IMR-90 (cell line): Measurements from ENCODE around the gene MB. TPM values are rescaled to one million over a fixed set of nuclear protein-coding genes. Genes with fewer than 3 reads are reported as not detected.

Source experiments
- ATAC-seq: fragments of 200-7000 bp; cut with Tn5 transposase; 2 replicates; pipeline ENCODE4 v1.9.1; 2020; ENCODE audit warnings: low read depth, mild to moderate bottlenecking, moderate library complexity
- BruUV-seq: library from RNA; stranded (reverse); fragments of 400-500 nt; replicated peaks from 2 replicates; lab custom pipeline; 2021; lab: Mats Ljungman, UMichigan
- CTCF ChIA-PET: fragments of 300-600 bp; formaldehyde crosslinking; extraction: SDS; loops from one replicate; lab custom pipeline; 2021; ENCODE audit warnings: antibody characterized with exemption; lab: Yijun Ruan, JAX
- POLR2A ChIA-PET: fragments of 300-600 bp; sonication (Branson Sonifier 250); formaldehyde crosslinking; loops from one replicate; lab custom pipeline; 2022; ENCODE audit warnings: antibody characterized with exemption; ENCODE audit not compliant: unreplicated experiment; lab: Charles Lee
- DNase-seq: peaks from one replicate; pipeline ENCODE4 v3.0.0; 2013
- H2AFZ ChIP-seq: replicated peaks from 2 replicates; pipeline ENCODE3; 2013; ENCODE audit warnings: low read length, mild to moderate bottlenecking; ENCODE audit not compliant: poor library complexity
- H2AK5ac ChIP-seq: 2 replicates; pipeline ENCODE4 v1.6.1; 2013; ENCODE audit warnings: low read depth, low read length, inconsistent platforms
- H2AK9ac ChIP-seq: replicated peaks from 2 replicates; pipeline ENCODE3; 2013; ENCODE audit warnings: mild to moderate bottlenecking, low read depth, low read length, moderate library complexity; ENCODE audit not compliant: poor library complexity
- H2BK120ac ChIP-seq: 2 replicates; pipeline ENCODE4 v1.6.1; 2013; ENCODE audit warnings: low read depth, low read length, inconsistent platforms
- H2BK15ac ChIP-seq: 3 replicates; pipeline ENCODE4 v1.6.1; 2013; ENCODE audit warnings: low read depth, low read length, inconsistent platforms
- H2BK20ac ChIP-seq: 2 replicates; pipeline ENCODE4 v1.6.1; 2013; ENCODE audit warnings: low read depth, mild to moderate bottlenecking, inconsistent platforms, low read length, moderate library complexity
- H2BK5ac ChIP-seq: 2 replicates; pipeline ENCODE4 v1.6.1; 2013; ENCODE audit warnings: mild to moderate bottlenecking, low read depth, low read length, inconsistent platforms; ENCODE audit not compliant: poor library complexity, severe bottlenecking
- H3K14ac ChIP-seq: replicated peaks from 2 replicates; pipeline ENCODE4 v1.6.1; 2013; ENCODE audit warnings: low read depth, low read length, inconsistent platforms
- H3K18ac ChIP-seq: 2 replicates; pipeline ENCODE4 v1.6.1; 2013; ENCODE audit warnings: low read depth, low read length, control low read depth
- H3K23ac ChIP-seq: 2 replicates; pipeline ENCODE4 v1.6.1; 2013; ENCODE audit warnings: low read depth, low read length, inconsistent platforms
- H3K27ac ChIP-seq: 2 replicates; pipeline ENCODE4 v1.5.1; 2013; ENCODE audit warnings: mild to moderate bottlenecking, control low read depth, low read length; ENCODE audit not compliant: insufficient read depth
- H3K27me3 ChIP-seq: 2 replicates; pipeline ENCODE4 v1.6.1; 2013; ENCODE audit warnings: low read length; ENCODE audit not compliant: control insufficient read depth, insufficient read depth
- H3K36me3 ChIP-seq: 2 replicates; pipeline ENCODE4 v1.6.1; 2013; ENCODE audit warnings: low read length, mixed read lengths; ENCODE audit not compliant: control insufficient read depth, insufficient read depth
- H3K4ac ChIP-seq: 2 replicates; pipeline ENCODE4 v1.6.1; 2013; ENCODE audit warnings: low read depth, low read length, inconsistent platforms
- H3K4me1 ChIP-seq: 2 replicates; pipeline ENCODE4 v1.6.1; 2013; ENCODE audit warnings: low read length, mixed read lengths; ENCODE audit not compliant: control insufficient read depth, insufficient read depth
- H3K4me2 ChIP-seq: 2 replicates; pipeline ENCODE4 v1.6.1; 2013; ENCODE audit warnings: low read depth, mild to moderate bottlenecking, control low read depth, low read length, moderate library complexity
- H3K4me3 ChIP-seq: 2 replicates; pipeline ENCODE4 v1.5.1; 2013; ENCODE audit warnings: low read depth, mild to moderate bottlenecking, control low read depth, low read length, moderate library complexity; ENCODE audit not compliant: insufficient read depth
- H3K56ac ChIP-seq: 2 replicates; pipeline ENCODE4 v1.6.1; 2013; ENCODE audit warnings: low read length, inconsistent platforms; ENCODE audit not compliant: insufficient read depth; ENCODE audit errors: extremely low read depth
- H3K79me1 ChIP-seq, 2 experiments: 2 replicates each; pipeline ENCODE4 v1.6.1; 2013; ENCODE audit warnings: low read length in 2 of 2, inconsistent platforms in 1 of 2, low read depth in 1 of 2
- H3K9ac ChIP-seq: 2 replicates; pipeline ENCODE4 v1.6.1; 2013; ENCODE audit warnings: low read depth, low read length, control low read depth
- H3K9me1 ChIP-seq: 2 replicates; pipeline ENCODE4 v1.6.1; 2013; ENCODE audit warnings: low read length, inconsistent platforms; ENCODE audit not compliant: insufficient read depth
- H3K9me3 ChIP-seq: 2 replicates; pipeline ENCODE4 v1.6.1; 2013; ENCODE audit warnings: low read length; ENCODE audit not compliant: control insufficient read depth, insufficient read depth
- H4K20me1 ChIP-seq: 2 replicates; pipeline ENCODE4 v1.6.1; 2013; ENCODE audit warnings: low read length, inconsistent platforms; ENCODE audit not compliant: insufficient read depth
- H4K5ac ChIP-seq: 2 replicates; pipeline ENCODE4 v1.6.1; 2013; ENCODE audit warnings: mild to moderate bottlenecking, low read depth, low read length, control low read depth
- H4K8ac ChIP-seq, 2 experiments: 2 replicates each; pipeline ENCODE4 v1.6.1; 2013; ENCODE audit warnings: low read depth in 2 of 2, low read length in 2 of 2, control low read depth in 1 of 2, inconsistent platforms in 1 of 2
- H4K91ac ChIP-seq: 2 replicates; pipeline ENCODE4 v1.6.1; 2013; ENCODE audit warnings: low read depth, low read length, inconsistent platforms; ENCODE audit not compliant: insufficient read depth
- FOS ChIP-seq: fragments of 150-350 bp; IDR thresholded peaks from 2 replicates; pipeline ENCODE4 v1.6.1; 2016; ENCODE audit warnings: low read depth, low read length
- MAFK ChIP-seq: IDR thresholded peaks from 2 replicates; pipeline ENCODE4 v1.6.1; 2012; ENCODE audit warnings: low read depth, low read length, improper control_type of control experiment
- MXI1 ChIP-seq: IDR thresholded peaks from 2 replicates; pipeline ENCODE4 v1.6.1; 2012; ENCODE audit warnings: low read depth, mild to moderate bottlenecking, low read length, moderate library complexity, borderline replicate concordance
- NFE2L2 ChIP-seq: fragments of 150-350 bp; IDR thresholded peaks from 2 replicates; pipeline ENCODE4 v1.6.1; 2016; ENCODE audit warnings: low read depth, mild to moderate bottlenecking, low read length
- POLR2A ChIP-seq: IDR thresholded peaks from 2 replicates; pipeline ENCODE4 v1.6.1; 2012; ENCODE audit warnings: mild to moderate bottlenecking, low read depth, low read length
- RAD21 ChIP-seq: IDR thresholded peaks from 2 replicates; pipeline ENCODE4 v1.6.1; 2012; ENCODE audit warnings: low read length, improper control_type of control experiment
- RCOR1 ChIP-seq: IDR thresholded peaks from 2 replicates; pipeline ENCODE4 v1.6.1; 2012; ENCODE audit warnings: mild to moderate bottlenecking, low read length, improper control_type of control experiment; ENCODE audit not compliant: insufficient replicate concordance
- RFX5 ChIP-seq: IDR thresholded peaks from 2 replicates; pipeline ENCODE4 v1.8.0; 2012; ENCODE audit warnings: low read depth, mild to moderate bottlenecking, low read length, moderate library complexity
- USF2 ChIP-seq: fragments of 150-350 bp; IDR thresholded peaks from 2 replicates; pipeline ENCODE4 v1.6.1; 2017; ENCODE audit warnings: mild to moderate bottlenecking, antibody characterized with exemption, low read length, low read depth
- WGBS, 2 experiments: methylation state at CpG; one replicate each; pipeline versions ENCODE4 v1.1.5 to v1.1.7; 2013; ENCODE audit warnings: missing lambda C conversion rate in 2 of 2; ENCODE audit not compliant: insufficient read length in 1 of 2; ENCODE audit errors: extremely low coverage in 2 of 2; 5-methylcytosine and 5-hydroxymethylcytosine counted together
- dilution Hi-C: fragments of 300-500 bp; cut with HindIII; formaldehyde crosslinking; loops from one replicate; pipeline ENCODE4 v1.14.3; 2018; ENCODE audit warnings: low sequenced_read_pairs; ENCODE audit not compliant: unreplicated experiment
- in situ Hi-C: fragments of 300-500 bp; cut with MboI; formaldehyde crosslinking; loops from 3 replicates; pipeline ENCODE4 v1.14.3; 2019; ENCODE audit warnings: low sequenced_read_pairs, inconsistent platforms, mixed read lengths
- intact Hi-C: fragments of 100-400 bp; cut with micrococcal nuclease; formaldehyde crosslinking; loops from 2 replicates; pipeline ENCODE4 v1.10.0; 2022
- polyA plus RNA-seq, 3 experiments: library from polyadenylated mRNA; depleted of rRNA; stranded (reverse); fragments of >200 nt; gene quantifications; 2 replicates each; pipeline ENCODE4 v1.2.3, GENCODE V29; 2012; ENCODE audit warnings: low replicate concordance in 1 of 3
- total RNA-seq: library from RNA; depleted of rRNA; stranded (reverse); fragments of >200 nt; gene quantifications from 2 replicates; pipeline ENCODE4 v1.2.3, GENCODE V29; 2012

Gene MB
- total and polyA plus RNA-seq, 2 of the 4 experiments (the other 2 are of a cell fraction): not detected

GRCh38 chr22:35591714-35592417, 25.3 kb downstream of the MB start:
- intact Hi-C loops: no loop called here
- no peak overlapping the region for H2BK15ac ChIP-seq
- no peak for DNase-seq
- ATAC-seq: no peak
- no peak overlapping the region for H4K91ac ChIP-seq
- H3K4me3 ChIP-seq: no peak overlapping the region
- no peaks in the 10 kb centered on the region for H3K36me3 ChIP-seq
- H4K8ac ChIP-seq: no peak overlapping the region
- BruUV-seq: no TSS peak
- H2AK9ac ChIP-seq: no peak overlapping the region
- POLR2A ChIA-PET: no interaction called here
- H4K5ac ChIP-seq: no peak overlapping the region
- H3K18ac ChIP-seq: no peak overlapping the region
- H2BK120ac ChIP-seq: no peak overlapping the region
- 0 out of 2 replicates have a peak overlapping the region, but pooled peaks have one; percentile 30 for H2AK5ac ChIP-seq
- peaks cover 3% of the 10 kb centered on the region; the same call in 1 of the 2 replicates for H3K9me1 ChIP-seq
- peaks cover 13% of the 10 kb centered on the region; the same call in 1 of the 2 replicates for H3K4me1 ChIP-seq
- H3K9me3 ChIP-seq: peaks cover under 1% of the 10 kb centered on the region; the same call in 1 of the 2 replicates
- peak overlapping the region; percentile 37 for H2AFZ ChIP-seq
- in situ Hi-C loops: no loop called here
- 83% methylated on average over 7 of the region's 14 CpGs; no CpG with 5 or more reads in 1 of the 2 experiments for WGBS, 2 experiments
- H4K20me1 ChIP-seq: no peaks in the 10 kb centered on the region; the same call in 1 of the 2 replicates
- TF ChIP-seq RAD21 (no peak), MXI1 (no peak), MAFK (no peak), POLR2A (no peak), FOS (no peak), RCOR1 (no peak), RFX5 (no peak), NFE2L2 (no peak), USF2 (no peak)
- peaks cover 8% of the 10 kb centered on the region; the same call in 1 of the 2 replicates for H3K27me3 ChIP-seq
- CTCF ChIA-PET: interaction anchor here (0.7 to 1.0 kb wide), 3 partner anchors 10 to 164 kb away, joined by 3 to 5 read pairs (median 3); no protein-coding TSS in a partner anchor
- H3K9ac ChIP-seq: no peak overlapping the region
- H3K4ac ChIP-seq: no peak overlapping the region
- H3K56ac ChIP-seq: no peak overlapping the region
- no peak overlapping the region for H3K14ac ChIP-seq
- H3K79me1 ChIP-seq: no peaks in the 10 kb centered on the region
- no peak overlapping the region for H3K27ac ChIP-seq
- dilution Hi-C loops: no loop called here
- H3K4me2 ChIP-seq: no peak overlapping the region
- no peak overlapping the region for H3K23ac ChIP-seq
- H2BK20ac ChIP-seq: no peak overlapping the region
- no peak overlapping the region for H2BK5ac ChIP-seq
